Endometrium (tissue), 2 donors: ENCODE measurements around the gene GPD1.

Source experiments
- FAIRE-seq: peaks from 2 replicates; lab custom pipeline; 2012; peaks lifted over from hg19 to GRCh38; lab: Jason Lieb, UNC
- donor health status: control.
- donor health status: control.

The GPD1 gene

DNA sequence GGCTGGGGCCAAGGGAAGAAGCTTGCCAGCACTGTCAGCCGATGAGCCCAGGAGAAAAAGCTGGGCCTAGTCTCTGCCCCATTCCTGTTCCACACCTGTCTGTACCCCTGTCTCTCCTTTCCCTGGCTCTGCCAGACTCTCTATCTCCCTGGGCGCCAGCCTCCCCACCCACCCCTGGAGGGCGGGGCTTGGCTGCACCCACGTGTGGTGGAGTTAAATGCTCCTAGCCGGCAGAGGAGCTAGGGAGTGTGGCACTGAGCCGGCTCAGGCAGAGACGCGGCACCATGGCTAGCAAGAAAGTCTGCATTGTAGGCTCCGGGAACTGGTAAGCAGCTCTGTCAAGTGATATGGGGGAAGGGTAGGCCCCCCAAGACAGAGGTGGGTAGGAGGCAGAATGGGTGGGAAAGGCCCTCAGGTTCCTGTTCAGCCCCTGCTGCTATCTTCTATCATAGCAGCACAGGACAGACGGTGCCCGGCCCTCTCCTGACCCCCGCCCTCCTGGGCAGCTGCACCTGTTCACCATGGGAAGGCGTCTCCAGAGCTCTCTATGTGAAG, at the start of gene GPD1:
Gene GPD1 (plus strand): TSS at position 242 of the 555 bp plus-strand sequence. CDS start 43 bp downstream, at position 285.
- no peak for FAIRE-seq

- no peak for FAIRE-seq
Observed at GRCh38 chr12:50055831-50056638, 47.8 kb upstream of the GPD1 start.

GRCh38 chr12:50056639-50056976, 47.2 kb upstream of the GPD1 start:
- no peak for FAIRE-seq

- FAIRE-seq: no peak
Observed at GRCh38 chr12:50057000-50057841, 46.6 kb upstream of the GPD1 start, which contains the start of gene ASIC1. Gene ASIC1, plus strand, starts transcription at chr12:50057596. Its CDS starts 1,171 bp downstream, at chr12:50058767.

GRCh38 chr12:50057896-50058670, 45.7 kb upstream of the GPD1 start:
- no peak for FAIRE-seq

DNA sequence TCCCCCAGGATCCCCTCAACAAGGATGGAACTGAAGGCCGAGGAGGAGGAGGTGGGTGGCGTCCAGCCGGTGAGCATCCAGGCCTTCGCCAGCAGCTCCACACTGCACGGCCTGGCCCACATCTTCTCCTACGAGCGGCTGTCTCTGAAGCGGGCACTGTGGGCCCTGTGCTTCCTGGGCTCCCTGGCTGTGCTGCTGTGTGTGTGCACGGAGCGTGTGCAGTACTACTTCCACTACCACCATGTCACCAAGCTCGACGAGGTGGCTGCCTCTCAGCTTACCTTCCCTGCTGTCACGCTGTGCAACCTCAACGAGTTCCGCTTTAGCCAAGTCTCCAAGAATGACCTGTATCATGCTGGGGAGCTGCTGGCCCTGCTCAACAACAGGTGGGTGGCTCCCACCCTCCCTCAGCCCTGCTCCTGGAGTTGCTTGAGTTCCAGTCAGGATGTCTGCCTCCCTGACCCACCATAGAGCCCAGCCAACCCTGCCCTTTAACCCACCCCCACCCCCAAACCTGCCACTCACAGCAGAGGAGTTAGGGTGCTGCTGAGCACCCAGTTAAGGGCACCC, 45.0 kb upstream of the GPD1 start:
- FAIRE-seq: no peak

- FAIRE-seq: no peak
Observed at GRCh38 chr12:50059440-50060119, 44.2 kb upstream of the GPD1 start.

DNA sequence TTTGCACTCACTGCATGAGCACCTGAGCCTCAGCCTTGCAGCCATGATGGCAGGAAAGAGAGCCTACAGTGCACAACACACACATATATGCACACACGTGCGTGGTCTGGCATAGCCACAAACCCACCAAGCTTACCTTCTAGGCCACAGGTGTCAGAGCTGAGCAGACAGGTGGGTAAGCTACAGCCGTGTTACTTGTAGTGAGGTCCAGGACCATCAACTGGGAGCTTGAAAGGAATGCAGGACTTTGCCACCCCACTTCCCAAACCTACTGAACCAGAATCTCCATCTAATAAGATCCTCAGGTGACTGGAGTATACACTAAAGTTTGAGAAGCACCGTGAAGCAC, 43.7 kb upstream of the GPD1 start:
- no peak for FAIRE-seq

DNA sequence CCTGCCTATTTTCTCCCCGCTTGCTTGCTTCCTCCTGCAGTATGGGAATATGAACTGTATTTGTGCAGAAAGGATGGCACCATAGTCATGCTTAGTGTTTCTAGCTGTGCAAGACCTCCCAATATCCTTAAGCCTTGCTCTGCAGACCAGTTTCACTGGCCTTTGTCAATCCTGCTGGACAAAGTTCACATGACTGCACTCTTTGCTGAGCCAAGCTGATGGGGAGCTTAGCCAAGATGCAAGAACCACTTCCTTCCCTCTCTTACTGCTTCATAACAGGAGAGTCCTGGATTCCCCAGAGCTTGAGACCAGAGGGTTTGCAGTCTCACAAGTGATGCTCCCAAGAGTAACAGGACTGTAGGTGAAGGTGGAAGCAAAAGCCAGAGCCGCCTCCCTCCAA, 42.6 kb upstream of the GPD1 start:
- no peak for FAIRE-seq

- no peak for FAIRE-seq
Observed at GRCh38 chr12:50061946-50062686, 41.7 kb upstream of the GPD1 start.

DNA sequence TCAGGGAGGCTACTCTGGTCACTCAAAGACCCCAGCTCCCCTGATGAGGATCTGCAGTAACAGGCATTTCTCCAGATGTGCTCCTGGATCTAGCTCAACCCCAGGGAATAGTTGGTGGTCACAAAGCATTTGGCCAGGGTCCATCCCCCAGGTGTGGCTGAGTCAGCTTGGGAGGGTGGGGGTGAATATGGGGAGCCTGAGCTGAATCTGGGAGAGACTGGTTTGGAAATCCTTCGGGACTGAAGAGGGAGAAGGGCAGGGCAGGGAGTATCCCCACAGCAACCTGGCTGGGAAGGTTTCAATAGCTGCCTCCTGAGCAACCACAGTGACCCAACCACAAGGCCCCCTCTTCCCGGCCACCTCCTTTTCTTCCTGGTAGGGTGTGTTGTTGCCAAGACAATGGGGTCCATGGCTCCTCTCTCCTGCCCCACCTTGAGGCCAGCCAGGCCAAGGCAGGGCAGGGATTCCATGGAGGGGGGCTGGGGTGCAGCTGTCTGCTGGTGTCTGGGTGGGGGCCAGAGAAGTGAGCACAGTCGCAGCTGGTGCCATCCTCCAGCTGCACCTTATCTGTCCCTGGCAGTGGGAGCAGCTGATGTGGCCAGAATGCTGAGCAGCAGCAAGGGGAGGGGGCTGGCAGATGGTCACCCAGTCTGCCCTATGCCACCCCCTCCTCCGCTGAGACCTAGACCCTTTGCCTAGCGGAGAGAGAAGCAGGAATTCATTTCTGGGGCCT, 40.9 kb upstream of the GPD1 start:
- FAIRE-seq: no peak

GRCh38 chr12:50065726-50066310, 38.0 kb upstream of the GPD1 start:
- FAIRE-seq: no peak

DNA sequence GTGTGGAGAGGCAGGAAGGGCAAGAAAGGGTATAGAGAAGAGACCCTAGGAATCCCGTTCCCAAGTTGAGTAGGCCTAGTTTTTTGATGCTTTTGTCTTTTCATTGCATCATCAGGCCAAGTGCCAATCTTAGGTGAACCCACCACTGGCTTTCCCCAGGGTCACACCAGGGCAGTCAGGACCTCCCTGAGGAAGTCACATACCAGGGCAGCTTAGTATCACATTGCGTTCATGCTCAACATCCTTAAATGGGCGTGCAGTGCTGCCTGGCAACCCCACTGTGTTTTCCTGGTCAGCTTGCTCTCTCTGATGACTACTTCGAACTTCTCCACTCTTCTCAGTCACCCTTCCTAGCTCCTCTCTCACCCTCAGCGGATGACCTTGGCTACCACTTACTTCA, 37.4 kb upstream of the GPD1 start:
- no peak for FAIRE-seq

- FAIRE-seq: no peak
Observed at GRCh38 chr12:50069069-50069468, 34.7 kb upstream of the GPD1 start.

GRCh38 chr12:50069539-50069938, 34.3 kb upstream of the GPD1 start:
- FAIRE-seq: no peak

DNA sequence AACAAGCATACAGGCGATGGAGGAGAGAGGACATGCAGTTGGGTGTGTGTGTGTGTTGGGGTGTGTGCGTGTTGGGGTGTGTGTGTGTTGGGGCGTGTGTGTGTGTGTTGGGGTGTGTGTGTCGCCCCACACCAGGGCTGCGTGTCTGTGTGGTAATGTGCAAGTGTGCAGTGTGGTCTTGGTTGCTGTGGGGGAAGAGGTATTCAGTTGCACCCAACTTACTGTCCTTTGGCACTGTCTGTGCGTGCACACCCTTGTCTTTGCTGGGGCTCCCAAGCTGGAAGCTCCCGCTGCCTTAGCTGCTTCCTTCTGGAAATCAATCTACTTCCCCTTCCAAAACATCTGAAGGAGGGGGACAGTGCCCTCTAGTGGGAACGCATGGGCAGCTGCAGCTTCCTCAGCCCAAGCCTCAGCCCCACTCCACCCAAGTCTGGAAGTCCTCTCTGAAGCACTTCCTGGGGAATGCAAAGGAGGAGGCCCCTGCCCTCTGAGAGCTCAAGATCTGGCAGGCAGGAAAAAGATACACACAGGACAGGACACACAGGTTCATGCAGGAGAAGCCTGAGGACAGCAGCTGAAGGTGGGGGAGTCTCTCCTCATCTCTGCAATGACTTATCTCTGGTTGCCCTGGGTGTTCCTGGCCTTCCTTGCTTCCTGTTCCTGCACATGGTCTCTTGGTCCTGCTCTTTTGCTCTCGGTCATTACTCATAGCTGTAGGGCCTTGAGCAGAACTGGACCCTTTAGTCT, 33.3 kb upstream of the GPD1 start:
- FAIRE-seq: no peak

- no peak for FAIRE-seq
Observed at GRCh38 chr12:50072198-50072907, 31.5 kb upstream of the GPD1 start.

DNA sequence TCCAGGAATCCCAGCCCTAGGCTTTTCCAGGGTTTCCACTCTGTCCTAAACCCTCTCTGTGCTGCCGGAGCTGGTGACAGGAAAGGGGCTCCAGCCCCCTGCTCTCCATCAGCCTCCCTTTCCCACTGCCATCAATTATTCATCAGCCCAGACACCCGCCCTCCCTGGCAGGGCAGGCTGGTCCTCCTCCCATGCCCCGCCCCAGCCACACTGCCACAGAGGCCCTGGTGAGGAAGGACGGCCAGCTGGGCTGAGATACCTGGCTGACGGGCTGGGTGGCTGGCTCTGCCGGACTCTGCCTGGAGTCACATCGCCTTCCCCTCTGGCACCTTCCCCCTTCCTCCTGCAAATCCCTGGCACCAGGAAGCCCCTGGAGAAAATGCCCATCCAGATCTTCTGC, 30.6 kb upstream of the GPD1 start:
- no peak for FAIRE-seq
